Activated CD8-positive, alpha-beta T cell treated with anti-CD3 and anti-CD28 coated beads for 36 hours (primary cell): ENCODE results near the gene MARCHF11. TPM values are rescaled to one million over a fixed set of nuclear protein-coding genes. Genes with fewer than 3 reads are reported as not detected.

Experiments
- ATAC-seq: fragments of 200-7000 bp; cut with Tn5 transposase; one replicate; pipeline ENCODE4 v1.10.0; 2021; ENCODE audit warnings: mild to moderate bottlenecking, moderate library complexity
- CTCF ChIA-PET: fragments of 350-600 bp; sonication (Branson Sonifier 250); formaldehyde crosslinking; loops from one replicate; lab custom pipeline; 2021; ENCODE audit warnings: antibody characterized with exemption; lab: Charles Lee
- POLR2A ChIA-PET: fragments of 350-600 bp; sonication (Branson Sonifier 250); formaldehyde crosslinking; loops from one replicate; lab custom pipeline; 2021; ENCODE audit warnings: antibody characterized with exemption; lab: Charles Lee
- DNase-seq: peaks from one replicate; pipeline ENCODE4 v3.0.0-alpha.2; 2020
- H3K27ac Mint-ChIP-seq: one replicate; pipeline ENCODE4 v1.8.0; 2021; ENCODE audit warnings: mild to moderate bottlenecking, mixed read lengths
- H3K27me3 Mint-ChIP-seq: one replicate; pipeline ENCODE4 v1.8.0; 2021; ENCODE audit warnings: mixed read lengths
- H3K36me3 Mint-ChIP-seq: one replicate; pipeline ENCODE4 v1.8.0; 2021; ENCODE audit warnings: low read depth, mixed read lengths
- H3K4me1 Mint-ChIP-seq: one replicate; pipeline ENCODE4 v1.8.0; 2021; ENCODE audit warnings: low read depth, mixed read lengths
- H3K4me3 Mint-ChIP-seq: one replicate; pipeline ENCODE4 v1.8.0; 2021; ENCODE audit warnings: mild to moderate bottlenecking, moderate library complexity, mixed read lengths
- H3K9me3 Mint-ChIP-seq: one replicate; pipeline ENCODE4 v1.8.0; 2021; ENCODE audit warnings: mixed read lengths
- intact Hi-C: fragments of 100-400 bp; cut with micrococcal nuclease; formaldehyde crosslinking; loops from one replicate; pipeline ENCODE4 v1.10.0; 2022
- total RNA-seq, 2 experiments: library from RNA; stranded (reverse); gene quantifications; one replicate each; pipeline ENCODE4 v1.2.3, GENCODE V29; 2021
- TF ChIP-seq, protein P1 (sequence below): fragments of 200-600 bp; IDR thresholded peaks from one replicate; pipeline ENCODE4 v1.8.0; 2022; ENCODE audit warnings: antibody characterized with exemption, mild to moderate bottlenecking

The MARCHF11 gene
- total RNA-seq, 2 experiments from 2014 or later: not detected

GRCh38 chr5:16178745-16179372 is 732 bp downstream of the MARCHF11 start:
- peaks cover 2% of the 10 kb centered on the region for H3K4me1 Mint-ChIP-seq
- ATAC-seq: no peak
- CTCF ChIA-PET: interaction anchor here (1.6 kb wide), 1 partner anchor 18 kb away, joined by 4 read pairs; no protein-coding TSS in a partner anchor
- H3K36me3 Mint-ChIP-seq: peaks cover 3% of the 10 kb centered on the region
- no peak overlapping the region for H3K27ac Mint-ChIP-seq
- DNase-seq: peak; percentile 48
- H3K27me3 Mint-ChIP-seq: peaks cover 30% of the 10 kb centered on the region
- H3K9me3 Mint-ChIP-seq: peaks cover 1% of the 10 kb centered on the region
- POLR2A ChIA-PET: no interaction called here
- intact Hi-C loops: no loop called here
- H3K4me3 Mint-ChIP-seq: no peak overlapping the region
- TF ChIP-seq, protein P1, sequence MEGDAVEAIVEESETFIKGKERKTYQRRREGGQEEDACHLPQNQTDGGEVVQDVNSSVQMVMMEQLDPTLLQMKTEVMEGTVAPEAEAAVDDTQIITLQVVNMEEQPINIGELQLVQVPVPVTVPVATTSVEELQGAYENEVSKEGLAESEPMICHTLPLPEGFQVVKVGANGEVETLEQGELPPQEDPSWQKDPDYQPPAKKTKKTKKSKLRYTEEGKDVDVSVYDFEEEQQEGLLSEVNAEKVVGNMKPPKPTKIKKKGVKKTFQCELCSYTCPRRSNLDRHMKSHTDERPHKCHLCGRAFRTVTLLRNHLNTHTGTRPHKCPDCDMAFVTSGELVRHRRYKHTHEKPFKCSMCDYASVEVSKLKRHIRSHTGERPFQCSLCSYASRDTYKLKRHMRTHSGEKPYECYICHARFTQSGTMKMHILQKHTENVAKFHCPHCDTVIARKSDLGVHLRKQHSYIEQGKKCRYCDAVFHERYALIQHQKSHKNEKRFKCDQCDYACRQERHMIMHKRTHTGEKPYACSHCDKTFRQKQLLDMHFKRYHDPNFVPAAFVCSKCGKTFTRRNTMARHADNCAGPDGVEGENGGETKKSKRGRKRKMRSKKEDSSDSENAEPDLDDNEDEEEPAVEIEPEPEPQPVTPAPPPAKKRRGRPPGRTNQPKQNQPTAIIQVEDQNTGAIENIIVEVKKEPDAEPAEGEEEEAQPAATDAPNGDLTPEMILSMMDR: no peak

- ATAC-seq: no peak
- intact Hi-C loops: no loop called here
- H3K27me3 Mint-ChIP-seq: peaks cover 15% of the 10 kb centered on the region
- H3K27ac Mint-ChIP-seq: no peak overlapping the region
- TF ChIP-seq, protein P1: no peak
- ChIA-PET CTCF (no interaction called here), POLR2A (no interaction called here)
- no peak overlapping the region for H3K4me3 Mint-ChIP-seq
- H3K4me1 Mint-ChIP-seq: no peaks in the 10 kb centered on the region
- no peaks in the 10 kb centered on the region for H3K9me3 Mint-ChIP-seq
- H3K36me3 Mint-ChIP-seq: no peaks in the 10 kb centered on the region
- DNase-seq: no peak
Observed at GRCh38 chr5:16169550-16169949, 10.0 kb downstream of the MARCHF11 start.

- Mint-ChIP-seq H3K9me3 (no peaks in the 10 kb centered on the region), H3K27me3 (peaks cover 3% of the 10 kb centered on the region), H3K4me1 (no peaks in the 10 kb centered on the region), H3K4me3 (no peak overlapping the region), H3K36me3 (no peaks in the 10 kb centered on the region), H3K27ac (no peak overlapping the region)
- DNase-seq (peak; percentile 15), ATAC-seq (peak; percentile 66)
- TF ChIP-seq, protein P1: peak; percentile 78
- ChIA-PET CTCF (interaction anchor here (0.6 to 2.8 kb wide), 15 partner anchors 9 to 1055 kb away, joined by 3 to 57 read pairs (median 4); no protein-coding TSS in a partner anchor), POLR2A (no interaction called here)
- intact Hi-C loops: no loop called here
Observed at GRCh38 chr5:16160706-16161105, 18.9 kb downstream of the MARCHF11 start.

GRCh38 chr5:16159636-16160035 is 20.0 kb downstream of the MARCHF11 start:
- Mint-ChIP-seq H3K36me3 (no peaks in the 10 kb centered on the region), H3K4me1 (no peaks in the 10 kb centered on the region), H3K9me3 (no peaks in the 10 kb centered on the region), H3K27me3 (no peaks in the 10 kb centered on the region), H3K27ac (no peak overlapping the region), H3K4me3 (no peak overlapping the region)
- POLR2A ChIA-PET: no interaction called here
- ATAC-seq (no peak), DNase-seq (no peak)
- CTCF ChIA-PET: interaction anchor here (1.5 to 2.8 kb wide), 2 partner anchors 278 to 297 kb away, joined by 4 to 57 read pairs; no protein-coding TSS in a partner anchor
- TF ChIP-seq, protein P1: no peak
- intact Hi-C loops: loop anchor here (5.0 kb wide), 1 partner anchor 298 kb away; no protein-coding TSS in a partner anchor

DNA sequence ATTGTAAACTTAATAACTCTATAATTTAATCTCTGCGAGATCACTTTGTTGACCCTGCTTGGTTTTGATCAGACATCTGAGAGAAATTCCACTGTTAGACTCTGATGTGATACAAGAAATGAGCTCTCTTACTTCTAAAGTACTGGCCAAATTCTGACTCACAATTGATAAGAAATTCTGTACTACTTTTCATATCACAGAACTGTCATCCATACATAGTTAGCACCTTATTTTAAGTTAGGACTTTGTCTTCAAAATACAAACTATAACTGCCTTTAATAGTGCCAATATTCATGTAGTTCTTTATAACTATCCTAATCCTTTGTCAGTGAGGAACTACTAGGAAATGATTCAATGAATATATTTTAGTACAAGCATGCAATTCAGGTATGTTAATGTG is 23.4 kb downstream of the MARCHF11 start:
- ATAC-seq (no peak), DNase-seq (no peak)
- TF ChIP-seq, protein P1: no peak
- CTCF ChIA-PET: no interaction called here
- POLR2A ChIA-PET: no interaction called here
- no peaks in the 10 kb centered on the region for H3K36me3 Mint-ChIP-seq
- no peaks in the 10 kb centered on the region for H3K27me3 Mint-ChIP-seq
- H3K9me3 Mint-ChIP-seq: no peaks in the 10 kb centered on the region
- H3K27ac Mint-ChIP-seq: no peak overlapping the region
- no peaks in the 10 kb centered on the region for H3K4me1 Mint-ChIP-seq
- no peak overlapping the region for H3K4me3 Mint-ChIP-seq
- intact Hi-C loops: loop anchor here (5.0 kb wide), 1 partner anchor 301 kb away; no protein-coding TSS in a partner anchor
